WTC11 (cell line): ENCODE results near the gene IGSF9. TPM values are rescaled to one million over a fixed set of nuclear protein-coding genes. Genes with fewer than 3 reads are reported as not detected.

Source experiments
- ATAC-seq: fragments of 200-7000 bp; cut with Tn5 transposase; 2 replicates; pipeline ENCODE4 v1.10.0; 2021; ENCODE audit warnings: mild to moderate bottlenecking, moderate library complexity
- CTCF ChIA-PET: fragments of 300-600 bp; sonication (Branson Sonifier 250); formaldehyde crosslinking; loops from one replicate; lab custom pipeline; 2021; ENCODE audit warnings: antibody characterized with exemption; lab: Charles Lee
- POLR2A ChIA-PET: fragments of 350-600 bp; sonication (Branson Sonifier 250); formaldehyde crosslinking; loops from one replicate; lab custom pipeline; 2021; ENCODE audit warnings: antibody characterized with exemption; lab: Charles Lee
- DNase-seq: peaks from one replicate; pipeline ENCODE4 v3.0.0; 2021; ENCODE audit warnings: low spot score
- H3K27ac Mint-ChIP-seq: 2 replicates; pipeline ENCODE4 v1.8.0; 2021; ENCODE audit warnings: mixed read lengths
- H3K27me3 Mint-ChIP-seq: 2 replicates; pipeline ENCODE4 v1.8.0; 2021; ENCODE audit warnings: low read depth, mild to moderate bottlenecking, moderate library complexity, mixed read lengths
- H3K36me3 Mint-ChIP-seq: 2 replicates; pipeline ENCODE4 v1.8.0; 2021; ENCODE audit warnings: mixed read lengths
- H3K4me1 Mint-ChIP-seq: 2 replicates; pipeline ENCODE4 v1.8.0; 2022; ENCODE audit warnings: mixed read lengths
- H3K4me3 Mint-ChIP-seq: 2 replicates; pipeline ENCODE4 v1.8.0; 2021; ENCODE audit warnings: mild to moderate bottlenecking, moderate library complexity, mixed read lengths
- H3K9me3 Mint-ChIP-seq: 2 replicates; pipeline ENCODE4 v1.8.0; 2021; ENCODE audit warnings: mixed read lengths
- EMX1 ChIP-seq: fragments of 250-450 bp; sonication (Bioruptor Pico); IDR thresholded peaks from 2 replicates; pipeline ENCODE4 v1.8.0; 2021; ENCODE audit warnings: mild to moderate bottlenecking
- NR2C2 ChIP-seq: sonication (generic); formaldehyde crosslinking; IDR thresholded peaks from 2 replicates; pipeline ENCODE4 v1.8.0; 2022; ENCODE audit warnings: mild to moderate bottlenecking, missing genetic modification reagents
- NR3C1 ChIP-seq: sonication (generic); formaldehyde crosslinking; conservative IDR thresholded peaks from 2 replicates; pipeline ENCODE4 v1.8.1; 2023; ENCODE audit warnings: low read depth, mild to moderate bottlenecking, missing genetic modification reagents
- PRRX2 ChIP-seq: fragments of 250-450 bp; sonication (Bioruptor Pico); IDR thresholded peaks from 2 replicates; pipeline ENCODE4 v1.8.0; 2021; ENCODE audit warnings: mild to moderate bottlenecking
- SMAD3 ChIP-seq: sonication (generic); formaldehyde crosslinking; IDR thresholded peaks from 2 replicates; pipeline ENCODE4 v1.8.0; 2022; ENCODE audit warnings: missing genetic modification reagents, mild to moderate bottlenecking, borderline replicate concordance
- TEAD4 ChIP-seq: sonication (generic); formaldehyde crosslinking; IDR thresholded peaks from 2 replicates; pipeline ENCODE4 v1.8.0; 2022; ENCODE audit warnings: mild to moderate bottlenecking, missing genetic modification reagents
- TP53 ChIP-seq: sonication (generic); formaldehyde crosslinking; IDR thresholded peaks from 2 replicates; pipeline ENCODE4 v1.8.1; 2023; ENCODE audit warnings: mild to moderate bottlenecking, missing genetic modification reagents
- ZNF396 ChIP-seq: fragments of 250-450 bp; sonication (Bioruptor Pico); IDR thresholded peaks from 2 replicates; pipeline ENCODE4 v1.8.0; 2021; ENCODE audit warnings: mild to moderate bottlenecking, moderate library complexity, borderline replicate concordance
- ZNF416 ChIP-seq: fragments of 250-450 bp; sonication (Bioruptor Pico); IDR thresholded peaks from 2 replicates; pipeline ENCODE4 v1.9.0; 2021; ENCODE audit warnings: mild to moderate bottlenecking, inconsistent platforms
- total RNA-seq: library from RNA; stranded (reverse); gene quantifications from 3 replicates; pipeline ENCODE4 v1.2.3, GENCODE V29; 2021
- TF ChIP-seq, protein P1 (sequence below): sonication (generic); formaldehyde crosslinking; IDR thresholded peaks from 2 replicates; pipeline ENCODE4 v1.8.1; 2023; ENCODE audit warnings: mild to moderate bottlenecking, missing genetic modification reagents, moderate library complexity
- TF ChIP-seq, protein P2 (sequence below): sonication (generic); formaldehyde crosslinking; IDR thresholded peaks from 2 replicates; pipeline ENCODE4 v1.8.0; 2022; ENCODE audit warnings: mild to moderate bottlenecking, missing genetic modification reagents
- TF ChIP-seq, protein P3 (sequence below): sonication (generic); formaldehyde crosslinking; IDR thresholded peaks from 2 replicates; pipeline ENCODE4 v1.8.1; 2022; ENCODE audit warnings: low read depth, missing genetic modification reagents, borderline replicate concordance
- TF ChIP-seq, protein P4 (sequence below): sonication (generic); formaldehyde crosslinking; IDR thresholded peaks from 2 replicates; pipeline ENCODE4 v1.8.1; 2022; ENCODE audit warnings: mild to moderate bottlenecking, moderate library complexity, missing genetic modification reagents
- TF ChIP-seq, protein P5 (sequence below): fragments of 250-450 bp; sonication (Bioruptor Pico); IDR thresholded peaks from 2 replicates; pipeline ENCODE4 v1.8.0; 2021; ENCODE audit warnings: mild to moderate bottlenecking
- TF ChIP-seq, protein P6 (sequence below): sonication (generic); formaldehyde crosslinking; IDR thresholded peaks from 2 replicates; pipeline ENCODE4 v1.8.0; 2022; ENCODE audit warnings: mild to moderate bottlenecking, missing genetic modification reagents
- TF ChIP-seq, protein P7 (sequence below): sonication (generic); formaldehyde crosslinking; IDR thresholded peaks from 2 replicates; pipeline ENCODE4 v1.8.0; 2023; ENCODE audit warnings: mild to moderate bottlenecking, missing genetic modification reagents

The IGSF9 gene
- total RNA-seq, 1 experiment from 2014 or later: 16.4 TPM

DNA sequence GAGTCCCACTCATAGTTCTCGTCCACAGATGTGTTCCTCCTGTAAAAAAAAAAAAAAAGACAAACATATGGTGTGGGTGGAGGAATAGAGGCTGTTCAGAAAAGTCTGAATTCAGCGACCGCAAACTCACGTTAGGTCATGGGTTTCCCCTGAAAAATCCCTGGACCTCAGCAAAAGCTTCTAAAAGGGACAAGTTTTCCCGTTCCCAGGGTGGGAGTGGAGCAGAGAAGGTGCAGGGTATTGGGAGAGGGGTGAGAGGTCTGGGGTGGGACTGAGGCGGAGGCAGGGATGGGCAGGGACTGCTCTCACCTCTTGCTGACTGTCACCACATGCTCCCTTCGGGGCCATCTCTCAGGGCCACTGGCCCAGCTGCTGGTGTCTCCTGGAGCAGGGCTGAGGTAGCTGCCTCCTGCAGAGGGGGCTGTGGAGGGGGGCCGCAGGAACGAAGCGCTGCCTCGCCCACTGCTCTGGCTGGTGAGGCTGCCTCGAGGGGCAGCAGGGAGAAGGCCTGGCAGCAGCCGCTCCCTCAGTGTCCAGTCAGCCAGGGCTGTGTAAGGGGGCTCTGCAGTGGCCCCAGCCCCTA, 17.5 kb downstream of the IGSF9 start:
- H3K36me3 Mint-ChIP-seq: peaks cover 23% of the 10 kb centered on the region
- no peak for ATAC-seq
- peaks cover 27% of the 10 kb centered on the region for H3K4me1 Mint-ChIP-seq
- H3K27me3 Mint-ChIP-seq: peaks cover 18% of the 10 kb centered on the region
- TF ChIP-seq NR3C1 (CRISPR knock-in tag): no peak
- no peak for TF ChIP-seq SMAD3
- no peak for TF ChIP-seq ZNF416 (CRISPR knock-in tag)
- TF ChIP-seq, protein P1, sequence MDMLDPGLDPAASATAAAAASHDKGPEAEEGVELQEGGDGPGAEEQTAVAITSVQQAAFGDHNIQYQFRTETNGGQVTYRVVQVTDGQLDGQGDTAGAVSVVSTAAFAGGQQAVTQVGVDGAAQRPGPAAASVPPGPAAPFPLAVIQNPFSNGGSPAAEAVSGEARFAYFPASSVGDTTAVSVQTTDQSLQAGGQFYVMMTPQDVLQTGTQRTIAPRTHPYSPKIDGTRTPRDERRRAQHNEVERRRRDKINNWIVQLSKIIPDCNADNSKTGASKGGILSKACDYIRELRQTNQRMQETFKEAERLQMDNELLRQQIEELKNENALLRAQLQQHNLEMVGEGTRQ: no peak
- TF ChIP-seq ZNF396 (CRISPR knock-in tag): no peak
- no peak for TF ChIP-seq TEAD4 (CRISPR knock-in tag)
- TF ChIP-seq NR2C2 (CRISPR knock-in tag): no peak
- TF ChIP-seq PRRX2 (CRISPR knock-in tag): no peak
- TF ChIP-seq, protein P2, sequence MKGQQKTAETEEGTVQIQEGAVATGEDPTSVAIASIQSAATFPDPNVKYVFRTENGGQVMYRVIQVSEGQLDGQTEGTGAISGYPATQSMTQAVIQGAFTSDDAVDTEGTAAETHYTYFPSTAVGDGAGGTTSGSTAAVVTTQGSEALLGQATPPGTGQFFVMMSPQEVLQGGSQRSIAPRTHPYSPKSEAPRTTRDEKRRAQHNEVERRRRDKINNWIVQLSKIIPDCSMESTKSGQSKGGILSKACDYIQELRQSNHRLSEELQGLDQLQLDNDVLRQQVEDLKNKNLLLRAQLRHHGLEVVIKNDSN: no peak
- TF ChIP-seq, all 79 proteins: peak for 0
- CTCF ChIA-PET: interaction anchor here (0.8 to 1.3 kb wide), 2 partner anchors 79 to 171 kb away, joined by 5 read pairs; partner anchors contain the start of gene IGSF8
- DNase-seq: no peak
- Mint-ChIP-seq H3K9me3 (no peaks in the 10 kb centered on the region), H3K27ac (no peak overlapping the region), H3K4me3 (no peak overlapping the region)
- POLR2A ChIA-PET: no interaction called here

DNA sequence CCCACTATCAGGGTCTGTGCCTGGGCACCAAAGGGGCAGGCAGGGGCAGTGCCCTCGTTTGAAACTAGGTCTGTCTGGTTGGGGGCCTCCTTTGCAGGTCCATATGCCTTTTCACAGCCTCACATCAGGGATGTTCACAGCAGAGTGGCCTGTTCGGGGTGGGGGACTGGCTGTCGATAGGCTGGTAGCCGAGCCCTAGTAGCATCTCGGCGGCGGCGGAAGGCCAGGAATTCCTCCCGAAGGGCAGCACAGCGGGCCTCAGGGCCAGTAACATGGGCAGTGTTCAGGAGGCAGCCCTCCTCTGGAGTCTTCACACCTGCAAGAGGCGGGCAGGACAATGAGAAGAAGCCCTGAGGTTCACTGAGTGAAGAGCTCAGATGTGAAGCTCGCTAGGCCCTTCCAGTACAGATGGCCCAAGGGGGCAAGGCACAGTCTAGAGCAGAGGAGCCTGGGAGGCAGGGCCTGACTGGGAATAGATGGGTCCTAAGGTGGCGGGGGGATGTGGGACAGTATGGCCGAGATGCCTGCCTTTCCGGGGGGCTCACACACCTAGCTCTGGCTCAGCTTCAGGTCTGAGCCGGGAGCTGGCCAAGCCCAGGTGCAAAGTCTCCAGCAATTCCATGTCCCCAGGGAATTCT, 18.1 kb downstream of the IGSF9 start:
- ATAC-seq (no peak), DNase-seq (no peak)
- TF ChIP-seq, protein P3, sequence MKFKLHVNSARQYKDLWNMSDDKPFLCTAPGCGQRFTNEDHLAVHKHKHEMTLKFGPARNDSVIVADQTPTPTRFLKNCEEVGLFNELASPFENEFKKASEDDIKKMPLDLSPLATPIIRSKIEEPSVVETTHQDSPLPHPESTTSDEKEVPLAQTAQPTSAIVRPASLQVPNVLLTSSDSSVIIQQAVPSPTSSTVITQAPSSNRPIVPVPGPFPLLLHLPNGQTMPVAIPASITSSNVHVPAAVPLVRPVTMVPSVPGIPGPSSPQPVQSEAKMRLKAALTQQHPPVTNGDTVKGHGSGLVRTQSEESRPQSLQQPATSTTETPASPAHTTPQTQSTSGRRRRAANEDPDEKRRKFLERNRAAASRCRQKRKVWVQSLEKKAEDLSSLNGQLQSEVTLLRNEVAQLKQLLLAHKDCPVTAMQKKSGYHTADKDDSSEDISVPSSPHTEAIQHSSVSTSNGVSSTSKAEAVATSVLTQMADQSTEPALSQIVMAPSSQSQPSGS: no peak
- TF ChIP-seq, protein P4, sequence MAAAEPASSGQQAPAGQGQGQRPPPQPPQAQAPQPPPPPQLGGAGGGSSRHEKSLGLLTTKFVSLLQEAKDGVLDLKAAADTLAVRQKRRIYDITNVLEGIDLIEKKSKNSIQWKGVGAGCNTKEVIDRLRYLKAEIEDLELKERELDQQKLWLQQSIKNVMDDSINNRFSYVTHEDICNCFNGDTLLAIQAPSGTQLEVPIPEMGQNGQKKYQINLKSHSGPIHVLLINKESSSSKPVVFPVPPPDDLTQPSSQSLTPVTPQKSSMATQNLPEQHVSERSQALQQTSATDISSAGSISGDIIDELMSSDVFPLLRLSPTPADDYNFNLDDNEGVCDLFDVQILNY (CRISPR knock-in tag): no peak
- TF ChIP-seq EMX1 (CRISPR knock-in tag): no peak
- TF ChIP-seq, protein P5, sequence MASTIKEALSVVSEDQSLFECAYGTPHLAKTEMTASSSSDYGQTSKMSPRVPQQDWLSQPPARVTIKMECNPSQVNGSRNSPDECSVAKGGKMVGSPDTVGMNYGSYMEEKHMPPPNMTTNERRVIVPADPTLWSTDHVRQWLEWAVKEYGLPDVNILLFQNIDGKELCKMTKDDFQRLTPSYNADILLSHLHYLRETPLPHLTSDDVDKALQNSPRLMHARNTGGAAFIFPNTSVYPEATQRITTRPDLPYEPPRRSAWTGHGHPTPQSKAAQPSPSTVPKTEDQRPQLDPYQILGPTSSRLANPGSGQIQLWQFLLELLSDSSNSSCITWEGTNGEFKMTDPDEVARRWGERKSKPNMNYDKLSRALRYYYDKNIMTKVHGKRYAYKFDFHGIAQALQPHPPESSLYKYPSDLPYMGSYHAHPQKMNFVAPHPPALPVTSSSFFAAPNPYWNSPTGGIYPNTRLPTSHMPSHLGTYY (CRISPR knock-in tag): no peak
- H3K27ac Mint-ChIP-seq: no peak overlapping the region
- H3K4me1 Mint-ChIP-seq: peaks cover 33% of the 10 kb centered on the region
- no peaks in the 10 kb centered on the region for H3K9me3 Mint-ChIP-seq
- peaks cover 21% of the 10 kb centered on the region for H3K36me3 Mint-ChIP-seq
- POLR2A ChIA-PET: no interaction called here
- CTCF ChIA-PET: interaction anchor here (1.2 to 1.6 kb wide), 3 partner anchors 80 to 171 kb away, joined by 3 to 5 read pairs (median 5); partner anchors contain the start of gene IGSF8
- no peak overlapping the region for H3K4me3 Mint-ChIP-seq
- H3K27me3 Mint-ChIP-seq: peaks cover 18% of the 10 kb centered on the region

DNA sequence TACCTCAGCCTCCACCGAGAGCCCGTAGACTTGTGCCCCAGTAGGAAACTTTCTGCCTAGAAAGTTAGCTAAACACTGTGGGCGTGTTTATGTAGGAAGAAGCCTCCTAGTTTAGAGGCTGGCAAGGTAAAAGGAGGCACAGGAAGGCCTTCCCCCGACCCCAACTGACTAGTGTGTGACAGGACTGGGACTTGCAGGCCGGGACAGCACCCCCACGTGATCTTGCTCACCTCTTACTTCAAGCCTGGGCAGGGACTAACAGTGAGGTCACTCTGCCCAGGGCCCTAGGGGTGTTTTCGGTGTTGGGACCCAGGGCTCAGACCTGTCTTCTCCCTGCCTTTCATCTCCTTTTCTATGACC, 19.7 kb downstream of the IGSF9 start:
- Mint-ChIP-seq H3K27me3 (peaks cover 18% of the 10 kb centered on the region), H3K9me3 (no peaks in the 10 kb centered on the region), H3K27ac (no peak overlapping the region), H3K36me3 (peaks cover 17% of the 10 kb centered on the region), H3K4me3 (peak overlapping the region; percentile 85), H3K4me1 (peaks cover 37% of the 10 kb centered on the region)
- ChIA-PET POLR2A (interaction anchor here (0.9 to 1.6 kb wide), 3 partner anchors 12 to 31 kb away, joined by 3 to 9 read pairs (median 3); partner anchors contain the start of gene CFAP45), CTCF (interaction anchor here (1.1 to 5.9 kb wide), 6 partner anchors 11 to 127 kb away, joined by 4 to 64 read pairs (median 6); partner anchors contain the start of gene IGSF9)
- ATAC-seq: peak; percentile 1; the same call in 1 of the 2 replicates
- no peak for DNase-seq
- TF ChIP-seq, protein P1: peak; percentile 75
- TF ChIP-seq, protein P4 (CRISPR knock-in tag): no peak
- TF ChIP-seq, protein P6, sequence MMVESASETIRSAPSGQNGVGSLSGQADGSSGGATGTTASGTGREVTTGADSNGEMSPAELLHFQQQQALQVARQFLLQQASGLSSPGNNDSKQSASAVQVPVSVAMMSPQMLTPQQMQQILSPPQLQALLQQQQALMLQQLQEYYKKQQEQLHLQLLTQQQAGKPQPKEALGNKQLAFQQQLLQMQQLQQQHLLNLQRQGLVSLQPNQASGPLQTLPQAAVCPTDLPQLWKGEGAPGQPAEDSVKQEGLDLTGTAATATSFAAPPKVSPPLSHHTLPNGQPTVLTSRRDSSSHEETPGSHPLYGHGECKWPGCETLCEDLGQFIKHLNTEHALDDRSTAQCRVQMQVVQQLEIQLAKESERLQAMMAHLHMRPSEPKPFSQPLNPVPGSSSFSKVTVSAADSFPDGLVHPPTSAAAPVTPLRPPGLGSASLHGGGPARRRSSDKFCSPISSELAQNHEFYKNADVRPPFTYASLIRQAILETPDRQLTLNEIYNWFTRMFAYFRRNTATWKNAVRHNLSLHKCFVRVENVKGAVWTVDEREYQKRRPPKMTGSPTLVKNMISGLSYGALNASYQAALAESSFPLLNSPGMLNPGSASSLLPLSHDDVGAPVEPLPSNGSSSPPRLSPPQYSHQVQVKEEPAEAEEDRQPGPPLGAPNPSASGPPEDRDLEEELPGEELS (CRISPR knock-in tag): no peak
- TF ChIP-seq EMX1 (CRISPR knock-in tag) (0 out of 2 replicates have a peak, but pooled peaks have one; percentile 72), TP53 (CRISPR knock-in tag) (no peak)
- TF ChIP-seq, protein P2: peak; percentile 67
- TF ChIP-seq, protein P7, sequence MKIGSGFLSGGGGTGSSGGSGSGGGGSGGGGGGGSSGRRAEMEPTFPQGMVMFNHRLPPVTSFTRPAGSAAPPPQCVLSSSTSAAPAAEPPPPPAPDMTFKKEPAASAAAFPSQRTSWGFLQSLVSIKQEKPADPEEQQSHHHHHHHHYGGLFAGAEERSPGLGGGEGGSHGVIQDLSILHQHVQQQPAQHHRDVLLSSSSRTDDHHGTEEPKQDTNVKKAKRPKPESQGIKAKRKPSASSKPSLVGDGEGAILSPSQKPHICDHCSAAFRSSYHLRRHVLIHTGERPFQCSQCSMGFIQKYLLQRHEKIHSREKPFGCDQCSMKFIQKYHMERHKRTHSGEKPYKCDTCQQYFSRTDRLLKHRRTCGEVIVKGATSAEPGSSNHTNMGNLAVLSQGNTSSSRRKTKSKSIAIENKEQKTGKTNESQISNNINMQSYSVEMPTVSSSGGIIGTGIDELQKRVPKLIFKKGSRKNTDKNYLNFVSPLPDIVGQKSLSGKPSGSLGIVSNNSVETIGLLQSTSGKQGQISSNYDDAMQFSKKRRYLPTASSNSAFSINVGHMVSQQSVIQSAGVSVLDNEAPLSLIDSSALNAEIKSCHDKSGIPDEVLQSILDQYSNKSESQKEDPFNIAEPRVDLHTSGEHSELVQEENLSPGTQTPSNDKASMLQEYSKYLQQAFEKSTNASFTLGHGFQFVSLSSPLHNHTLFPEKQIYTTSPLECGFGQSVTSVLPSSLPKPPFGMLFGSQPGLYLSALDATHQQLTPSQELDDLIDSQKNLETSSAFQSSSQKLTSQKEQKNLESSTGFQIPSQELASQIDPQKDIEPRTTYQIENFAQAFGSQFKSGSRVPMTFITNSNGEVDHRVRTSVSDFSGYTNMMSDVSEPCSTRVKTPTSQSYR (CRISPR knock-in tag): no peak
